Skeletal muscle tissue (tissue), 4 donors: ENCODE data around the gene PPP6R3. TPM values are rescaled to one million over a fixed set of nuclear protein-coding genes. Genes with fewer than 3 reads are reported as not detected.

Experiments
- H3K27ac ChIP-seq: one replicate; pipeline ENCODE4 v1.7.0; 2013; ENCODE audit warnings: mild to moderate bottlenecking, low read depth, low read length, inconsistent platforms
- H3K27me3 ChIP-seq, 3 donors: one replicate each; pipeline ENCODE4 v1.7.0; 2013; ENCODE audit warnings: low read length in 3 of 3; ENCODE audit not compliant: control insufficient read depth in 3 of 3, insufficient read depth in 3 of 3
- H3K36me3 ChIP-seq, 3 donors: one replicate each; pipeline ENCODE4 v1.7.0; 2013; ENCODE audit warnings: low read length in 3 of 3; ENCODE audit not compliant: control insufficient read depth in 3 of 3, insufficient read depth in 3 of 3
- H3K4me1 ChIP-seq, 3 donors: one replicate each; pipeline ENCODE4 v1.7.0; 2013; ENCODE audit warnings: low read length in 3 of 3, mild to moderate bottlenecking in 3 of 3; ENCODE audit not compliant: control insufficient read depth in 3 of 3, insufficient read depth in 3 of 3
- H3K4me3 ChIP-seq, 3 donors: one replicate each; pipeline ENCODE4 v1.7.0; 2013; ENCODE audit warnings: low read length in 3 of 3
- H3K9ac ChIP-seq, 3 donors: one replicate each; pipeline ENCODE4 v1.7.0; 2013; ENCODE audit warnings: low read length in 3 of 3, mild to moderate bottlenecking in 3 of 3, moderate library complexity in 2 of 3, low read depth in 1 of 3
- H3K9me3 ChIP-seq, 3 donors: one replicate each; pipeline ENCODE4 v1.7.0; 2013; ENCODE audit warnings: low read length in 3 of 3; ENCODE audit not compliant: control insufficient read depth in 3 of 3
- total RNA-seq: library from RNA; depleted of rRNA; stranded (reverse); fragments of >200 nt; gene quantifications from one replicate; pipeline ENCODE4 v1.2.3, GENCODE V29; 2014
- donor health status: Osteomylitis.

Gene PPP6R3
- total RNA-seq, 1 donor from 2014 or later, result 103 TPM

GRCh38 chr11:68424101-68424632 is 36.4 kb upstream of the PPP6R3 start:
- H3K36me3 ChIP-seq, result peaks cover 20 to 33% (median 23%) of the 10 kb centered on the region in 3 donors
- H3K4me3 ChIP-seq, result no peak overlapping the region
- no peak overlapping the region for H3K27ac ChIP-seq
- peaks cover under 1 to 2% (median 1%) of the 10 kb centered on the region in 3 donors for H3K9me3 ChIP-seq
- H3K9ac ChIP-seq, result no peak overlapping the region
- H3K27me3 ChIP-seq, result no peaks in the 10 kb centered on the region
- H3K4me1 ChIP-seq, result no peaks in the 10 kb centered on the region

GRCh38 chr11:68424981-68425865 is 35.3 kb upstream of the PPP6R3 start:
- Histone ChIP-seq H3K27me3 (no peaks in the 10 kb centered on the region), H3K4me3 (no peak overlapping the region), H3K36me3 (peaks cover 28 to 36% (median 28%) of the 10 kb centered on the region in 3 donors), H3K4me1 (no peaks in the 10 kb centered on the region), H3K9ac (no peak overlapping the region), H3K9me3 (peaks cover 6 to 7% (median 6%) of the 10 kb centered on the region in 3 donors), H3K27ac (no peak overlapping the region)

- Histone ChIP-seq H3K36me3 (peaks cover 28 to 36% (median 28%) of the 10 kb centered on the region in 3 donors), H3K27me3 (no peaks in the 10 kb centered on the region), H3K27ac (no peak overlapping the region), H3K4me1 (peaks cover 0 to 2% (median 0%) of the 10 kb centered on the region in 3 donors), H3K9me3 (peaks cover 6 to 7% (median 6%) of the 10 kb centered on the region in 3 donors), H3K4me3 (no peak overlapping the region), H3K9ac (no peak overlapping the region)
These were observed 34.6 kb upstream of the PPP6R3 start for GRCh38 chr11:68425866-68426380.

GRCh38 chr11:68429661-68430060 is 30.9 kb upstream of the PPP6R3 start:
- Histone ChIP-seq H3K4me3 (no peak overlapping the region), H3K36me3 (peaks cover 25 to 42% (median 25%) of the 10 kb centered on the region in 3 donors), H3K9me3 (peaks cover 6 to 7% (median 6%) of the 10 kb centered on the region in 3 donors), H3K4me1 (peaks cover 0 to 4% (median 0%) of the 10 kb centered on the region in 3 donors), H3K27me3 (no peaks in the 10 kb centered on the region), H3K27ac (no peak overlapping the region), H3K9ac (no peak overlapping the region)

- Histone ChIP-seq H3K27me3 (no peaks in the 10 kb centered on the region), H3K27ac (no peak overlapping the region), H3K4me3 (no peak overlapping the region), H3K4me1 (peaks cover 0 to 4% (median 0%) of the 10 kb centered on the region in 3 donors), H3K36me3 (peaks cover 23 to 39% (median 26%) of the 10 kb centered on the region in 3 donors), H3K9ac (no peak overlapping the region), H3K9me3 (peaks cover 6 to 7% (median 6%) of the 10 kb centered on the region in 3 donors)
These were observed 30.2 kb upstream of the PPP6R3 start for GRCh38 chr11:68430384-68430783.

- Histone ChIP-seq H3K36me3 (peaks cover 22 to 35% (median 25%) of the 10 kb centered on the region in 3 donors), H3K27ac (no peak overlapping the region), H3K9me3 (peaks cover 6 to 7% (median 6%) of the 10 kb centered on the region in 3 donors), H3K4me1 (peaks cover 0 to 4% (median 0%) of the 10 kb centered on the region in 3 donors), H3K27me3 (no peaks in the 10 kb centered on the region), H3K9ac (no peak overlapping the region), H3K4me3 (no peak overlapping the region)
These were observed 29.8 kb upstream of the PPP6R3 start for GRCh38 chr11:68430801-68431200.

- Histone ChIP-seq H3K27ac (no peak overlapping the region), H3K27me3 (no peaks in the 10 kb centered on the region), H3K9ac (no peak overlapping the region), H3K9me3 (peaks cover 6 to 7% (median 6%) of the 10 kb centered on the region in 3 donors), H3K4me3 (no peak overlapping the region), H3K36me3 (peaks cover 14 to 31% (median 21%) of the 10 kb centered on the region in 3 donors), H3K4me1 (peaks cover 2 to 12% (median 4%) of the 10 kb centered on the region in 3 donors)
These were observed 28.4 kb upstream of the PPP6R3 start for GRCh38 chr11:68431984-68432645.

GRCh38 chr11:68432874-68433273 is 27.7 kb upstream of the PPP6R3 start:
- H3K27ac ChIP-seq, result no peak overlapping the region
- H3K9me3 ChIP-seq, result peaks cover 6 to 7% (median 6%) of the 10 kb centered on the region in 3 donors
- peaks cover 13 to 31% (median 21%) of the 10 kb centered on the region in 3 donors for H3K36me3 ChIP-seq
- H3K9ac ChIP-seq, result no peak overlapping the region
- H3K27me3 ChIP-seq, result no peaks in the 10 kb centered on the region
- no peak overlapping the region for H3K4me3 ChIP-seq
- peaks cover 4 to 18% (median 11%) of the 10 kb centered on the region in 3 donors for H3K4me1 ChIP-seq

GRCh38 chr11:68433541-68433940 is 27.0 kb upstream of the PPP6R3 start:
- Histone ChIP-seq H3K36me3 (peaks cover 13 to 30% (median 22%) of the 10 kb centered on the region in 3 donors), H3K9me3 (peaks cover 6 to 7% (median 6%) of the 10 kb centered on the region in 3 donors), H3K4me3 (no peak overlapping the region), H3K4me1 (peaks cover 4 to 20% (median 17%) of the 10 kb centered on the region in 3 donors), H3K27me3 (no peaks in the 10 kb centered on the region), H3K27ac (no peak overlapping the region), H3K9ac (no peak overlapping the region)
